ACC112 (cell line): ENCODE measurements around the gene MTA1.

Experiments used
- H2AFZ ChIP-seq: fragments of 200-600 bp; sonication (generic); one replicate; pipeline ENCODE4 v1.6.0; 2017; ENCODE audit warnings: antibody characterized with exemption, low read length; ENCODE audit not compliant: unreplicated experiment
- H3K27ac ChIP-seq: fragments of 200-600 bp; sonication (generic); 2 replicates; pipeline ENCODE4 v1.5.1; 2014; ENCODE audit warnings: low read depth, mild to moderate bottlenecking, antibody characterized with exemption, low read length, moderate library complexity
- H3K27me3 ChIP-seq: fragments of 200-600 bp; sonication (generic); 2 replicates; pipeline ENCODE4 v1.6.1; 2014; ENCODE audit warnings: mild to moderate bottlenecking, antibody characterized with exemption, low read length, moderate library complexity, mixed read lengths; ENCODE audit not compliant: insufficient read depth
- H3K36me3 ChIP-seq: fragments of 200-600 bp; sonication (generic); 2 replicates; pipeline ENCODE4 v1.6.1; 2016; ENCODE audit warnings: mild to moderate bottlenecking, antibody characterized with exemption, low read length, moderate library complexity, mixed read lengths; ENCODE audit not compliant: insufficient read depth
- H3K4me1 ChIP-seq: fragments of 200-600 bp; sonication (generic); one replicate; pipeline ENCODE4 v1.6.1; 2016; ENCODE audit warnings: low read length, mixed read lengths; ENCODE audit not compliant: insufficient read depth, unreplicated experiment, control insufficient read depth
- H3K4me3 ChIP-seq: fragments of 200-600 bp; sonication (generic); 2 replicates; pipeline ENCODE4 v1.5.1; 2014; ENCODE audit warnings: mild to moderate bottlenecking, low read depth, low read length
- H3K79me2 ChIP-seq: fragments of 200-600 bp; sonication (generic); one replicate; pipeline ENCODE4 v1.6.0; 2016; ENCODE audit warnings: low read length; ENCODE audit not compliant: control insufficient read depth, unreplicated experiment, insufficient read depth

MTA1 gene

GRCh38 chr14:105411017-105411941 is 8.3 kb upstream of the MTA1 start:
- H3K27ac ChIP-seq: no peak overlapping the region
- H3K27me3 ChIP-seq: peaks cover 8% of the 10 kb centered on the region; the same call in 1 of the 2 replicates
- H3K4me3 ChIP-seq: peak overlapping the region; percentile 69
- H2AFZ ChIP-seq: peak overlapping the region; percentile 29
- no peaks in the 10 kb centered on the region for H3K36me3 ChIP-seq
- no peaks in the 10 kb centered on the region for H3K79me2 ChIP-seq
- no peaks in the 10 kb centered on the region for H3K4me1 ChIP-seq

- Histone ChIP-seq H2AFZ (no peak overlapping the region), H3K36me3 (no peaks in the 10 kb centered on the region), H3K27ac (no peak overlapping the region), H3K4me3 (peak overlapping the region; percentile 63), H3K4me1 (no peaks in the 10 kb centered on the region), H3K27me3 (peaks cover 8% of the 10 kb centered on the region; the same call in 1 of the 2 replicates), H3K79me2 (no peaks in the 10 kb centered on the region)
These were observed 7.4 kb upstream of the MTA1 start for GRCh38 chr14:105411985-105412770.

GRCh38 chr14:105412771-105413543 is 6.7 kb upstream of the MTA1 start:
- Histone ChIP-seq H3K36me3 (no peaks in the 10 kb centered on the region), H3K79me2 (no peaks in the 10 kb centered on the region), H3K27me3 (peaks cover 8% of the 10 kb centered on the region; the same call in 1 of the 2 replicates), H2AFZ (no peak overlapping the region), H3K27ac (no peak overlapping the region), H3K4me3 (no peak overlapping the region), H3K4me1 (no peaks in the 10 kb centered on the region)

- Histone ChIP-seq H3K4me3 (no peak overlapping the region), H2AFZ (no peak overlapping the region), H3K79me2 (no peaks in the 10 kb centered on the region), H3K4me1 (no peaks in the 10 kb centered on the region), H3K27ac (no peak overlapping the region), H3K36me3 (no peaks in the 10 kb centered on the region), H3K27me3 (peaks cover 8% of the 10 kb centered on the region; the same call in 1 of the 2 replicates)
These were observed 6.1 kb upstream of the MTA1 start for GRCh38 chr14:105413544-105413886.

GRCh38 chr14:105414456-105415371 is 4.9 kb upstream of the MTA1 start:
- H2AFZ ChIP-seq: peak overlapping the region; percentile 90
- peaks cover 8% of the 10 kb centered on the region; the same call in 1 of the 2 replicates for H3K27me3 ChIP-seq
- H3K27ac ChIP-seq: no peak overlapping the region

GRCh38 chr14:105415481-105416428 is 3.9 kb upstream of the MTA1 start:
- Histone ChIP-seq H3K27ac (no peak overlapping the region), H2AFZ (peak overlapping the region; percentile 90)

More at GRCh38 chr14:105414456-105415371, 4.9 kb upstream of the MTA1 start:
- H3K79me2 ChIP-seq: peaks cover 5% of the 10 kb centered on the region
- peaks cover 6% of the 10 kb centered on the region for H3K4me1 ChIP-seq
- peak overlapping the region; percentile 79 for H3K4me3 ChIP-seq
- no peaks in the 10 kb centered on the region for H3K36me3 ChIP-seq

GRCh38 chr14:105416671-105417070 is 3.0 kb upstream of the MTA1 start:
- Histone ChIP-seq H3K27me3 (no peaks in the 10 kb centered on the region), H3K4me3 (no peak overlapping the region), H3K79me2 (peaks cover 19% of the 10 kb centered on the region), H3K36me3 (no peaks in the 10 kb centered on the region), H3K4me1 (peaks cover 14% of the 10 kb centered on the region), H3K27ac (no peak overlapping the region), H2AFZ (no peak overlapping the region)

More at GRCh38 chr14:105415481-105416428, 3.9 kb upstream of the MTA1 start:
- H3K4me3 ChIP-seq: peak overlapping the region; percentile 79
- H3K4me1 ChIP-seq: peaks cover 6% of the 10 kb centered on the region
- peaks cover 4% of the 10 kb centered on the region; the same call in 1 of the 2 replicates for H3K27me3 ChIP-seq
- H3K36me3 ChIP-seq: no peaks in the 10 kb centered on the region
- peaks cover 10% of the 10 kb centered on the region for H3K79me2 ChIP-seq

GRCh38 chr14:105417690-105418121 is 1.9 kb upstream of the MTA1 start:
- no peaks in the 10 kb centered on the region for H3K27me3 ChIP-seq
- H3K79me2 ChIP-seq: peaks cover 30% of the 10 kb centered on the region
- H3K4me3 ChIP-seq: no peak overlapping the region
- no peaks in the 10 kb centered on the region for H3K36me3 ChIP-seq
- H3K4me1 ChIP-seq: peaks cover 19% of the 10 kb centered on the region
- H2AFZ ChIP-seq: no peak overlapping the region
- H3K27ac ChIP-seq: no peak overlapping the region
